Sigmoid colon (tissue), 4 donors: ENCODE data around the gene FABP3.

Source experiments
- CTCF ChIP-seq, 4 experiments: fragments of 450-650 bp in 3 of 4; fragments of 200-600 bp in 1 of 4; IDR thresholded peaks; one replicate each; pipeline ENCODE4 v1.5.1; 2016 to 2019; ENCODE audit warnings: antibody characterized with exemption in 4 of 4, mild to moderate bottlenecking in 3 of 4, moderate library complexity in 2 of 4
- EP300 ChIP-seq, 4 donors: sonication (generic); formaldehyde crosslinking; IDR thresholded peaks; one replicate each; pipeline ENCODE4 v1.6.1; 2017; ENCODE audit warnings: antibody characterized with exemption in 4 of 4
- POLR2A ChIP-seq, 2 donors: fragments of 450-650 bp; IDR thresholded peaks; one replicate each; pipeline ENCODE4 v1.6.1; 2016; ENCODE audit warnings: antibody characterized with exemption in 2 of 2, mild to moderate bottlenecking in 2 of 2, moderate library complexity in 2 of 2

GRCh38 chr1:31417148-31417547 is 44.3 kb upstream of the FABP3 start:
- TF ChIP-seq CTCF (IDR thresholded peaks at IDR 0.05) (no peak), EP300 (IDR thresholded peaks at IDR 0.05) (no peak), POLR2A (IDR thresholded peaks at IDR 0.05) (no peak)
